ENCODE data around the gene TNFRSF19.

TNFRSF19 gene

DNA sequence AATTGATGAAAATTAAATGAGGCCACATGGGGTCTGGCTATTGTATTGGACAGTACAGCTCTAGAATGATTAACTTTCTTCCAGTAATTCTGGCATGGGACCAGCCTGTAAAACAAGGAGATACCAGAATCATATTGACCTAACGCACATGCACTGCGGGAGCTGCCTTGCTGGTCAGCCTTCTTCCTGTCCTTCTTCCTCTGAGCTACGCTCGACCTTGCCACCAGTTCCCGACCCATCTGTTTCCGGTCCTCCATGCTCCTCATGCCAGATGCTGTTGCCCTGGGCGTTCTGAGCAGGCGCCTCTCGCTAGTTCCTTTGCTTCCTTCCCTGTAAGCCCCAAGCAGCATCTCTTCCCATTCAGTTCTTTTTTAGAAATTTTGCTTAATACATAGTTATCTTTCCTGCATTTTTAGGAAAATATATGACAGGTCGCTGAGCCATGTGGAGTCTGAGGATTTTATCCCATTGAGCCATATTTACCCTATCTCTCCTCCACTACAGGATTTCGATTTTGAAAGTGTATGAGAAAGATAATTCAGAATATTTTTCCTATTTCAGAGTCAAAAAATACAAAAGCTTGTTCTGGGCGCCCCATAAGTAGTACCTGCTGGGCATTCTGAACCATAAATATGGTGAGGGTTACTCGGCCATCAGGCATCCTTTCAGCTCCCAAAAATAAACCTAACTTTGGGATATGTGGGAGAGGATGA, 38.6 kb downstream of the TNFRSF19 start:
- DNase-seq (ENCODE audit: extremely low read depth, insufficient read length), result no peak
- H3K4me3 ChIP-seq (replicated peaks; ENCODE audit: low read depth, low read length), result no peak overlapping the region

DNA sequence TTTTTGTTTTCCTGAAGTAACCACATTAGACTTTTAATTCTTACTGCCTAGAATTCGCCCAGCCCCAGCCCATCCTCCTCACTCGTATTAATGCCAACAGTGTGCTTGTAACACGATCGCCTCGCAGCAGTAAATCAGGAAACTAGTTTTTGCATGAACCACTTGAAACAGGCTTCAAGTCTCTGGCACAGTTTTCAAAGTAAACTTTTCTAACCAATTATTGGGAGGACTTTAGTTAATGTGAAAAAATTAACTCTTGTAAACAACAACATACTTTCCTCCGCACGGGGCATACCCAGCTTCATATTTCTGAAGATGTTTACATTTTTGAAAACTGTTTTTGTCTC, 39.2 kb downstream of the TNFRSF19 start:
- TF ChIP-seq, protein P1, sequence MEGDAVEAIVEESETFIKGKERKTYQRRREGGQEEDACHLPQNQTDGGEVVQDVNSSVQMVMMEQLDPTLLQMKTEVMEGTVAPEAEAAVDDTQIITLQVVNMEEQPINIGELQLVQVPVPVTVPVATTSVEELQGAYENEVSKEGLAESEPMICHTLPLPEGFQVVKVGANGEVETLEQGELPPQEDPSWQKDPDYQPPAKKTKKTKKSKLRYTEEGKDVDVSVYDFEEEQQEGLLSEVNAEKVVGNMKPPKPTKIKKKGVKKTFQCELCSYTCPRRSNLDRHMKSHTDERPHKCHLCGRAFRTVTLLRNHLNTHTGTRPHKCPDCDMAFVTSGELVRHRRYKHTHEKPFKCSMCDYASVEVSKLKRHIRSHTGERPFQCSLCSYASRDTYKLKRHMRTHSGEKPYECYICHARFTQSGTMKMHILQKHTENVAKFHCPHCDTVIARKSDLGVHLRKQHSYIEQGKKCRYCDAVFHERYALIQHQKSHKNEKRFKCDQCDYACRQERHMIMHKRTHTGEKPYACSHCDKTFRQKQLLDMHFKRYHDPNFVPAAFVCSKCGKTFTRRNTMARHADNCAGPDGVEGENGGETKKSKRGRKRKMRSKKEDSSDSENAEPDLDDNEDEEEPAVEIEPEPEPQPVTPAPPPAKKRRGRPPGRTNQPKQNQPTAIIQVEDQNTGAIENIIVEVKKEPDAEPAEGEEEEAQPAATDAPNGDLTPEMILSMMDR (IDR thresholded peaks at IDR 0.05; ENCODE audit: insufficient read depth, low read length, poor library complexity, severe bottlenecking), result no peak
- 0 out of 2 replicates have a peak, but pooled peaks cover 2% of the 10 kb centered on the region for H3K36me3 ChIP-seq (ENCODE audit: control insufficient read depth, insufficient read depth, low read length)
- H3K4me3 ChIP-seq (replicated peaks; ENCODE audit: low read depth, low read length), result no peak overlapping the region; the same call in 1 of the 2 replicates
- no peak for DNase-seq (ENCODE audit: extremely low read depth, insufficient read length)
- no peaks in the 10 kb centered on the region for H3K27me3 ChIP-seq (replicated peaks; ENCODE audit: control insufficient read depth, insufficient read depth, low read length)

More for the DNA sequence above, 38.6 kb downstream of the TNFRSF19 start:
- Histone ChIP-seq H3K36me3 (ENCODE audit: control insufficient read depth, insufficient read depth, low read length) (0 out of 2 replicates have a peak, but pooled peaks cover 2% of the 10 kb centered on the region), H3K27me3 (replicated peaks; ENCODE audit: control insufficient read depth, insufficient read depth, low read length) (no peaks in the 10 kb centered on the region)
- TF ChIP-seq, protein P1 (IDR thresholded peaks at IDR 0.05; ENCODE audit: insufficient read depth, low read length, poor library complexity, severe bottlenecking), result no peak

DNA sequence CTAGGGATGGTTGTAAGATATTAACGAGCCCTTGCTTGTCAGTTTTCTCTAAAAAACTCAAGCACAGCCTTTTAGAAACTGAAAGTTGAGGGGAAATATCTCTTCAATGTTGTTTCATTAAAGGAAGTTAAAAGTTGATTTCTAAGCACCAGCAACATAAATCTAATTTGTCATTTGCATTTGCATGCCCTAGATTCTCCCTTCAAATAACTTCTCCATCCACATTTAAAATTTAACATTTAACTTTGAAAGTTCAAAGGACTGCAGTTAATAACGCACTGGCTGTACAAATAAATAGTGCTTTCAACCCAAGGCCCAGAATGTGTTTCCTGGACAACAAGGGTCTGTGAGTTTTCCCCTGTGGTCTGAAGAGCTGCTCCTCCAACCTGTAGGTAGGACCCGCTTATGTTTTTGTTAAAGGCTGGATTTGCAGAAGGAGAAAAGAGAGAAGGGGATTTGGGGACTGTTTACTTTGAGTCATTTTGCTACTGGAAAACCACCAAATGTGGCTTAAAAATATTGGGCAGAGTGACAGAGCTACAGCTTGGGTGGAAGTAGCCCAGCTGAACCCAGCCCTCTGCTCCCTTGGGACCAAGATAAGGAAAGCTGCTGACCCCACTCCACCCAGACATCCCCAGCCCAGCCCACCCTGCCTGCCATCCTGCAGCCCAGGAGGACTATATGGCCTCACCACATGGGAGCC, 39.8 kb downstream of the TNFRSF19 start:
- peak; percentile 36 for DNase-seq (ENCODE audit: extremely low read depth, insufficient read length)
- 0 out of 2 replicates have a peak, but pooled peaks cover 2% of the 10 kb centered on the region for H3K36me3 ChIP-seq (ENCODE audit: control insufficient read depth, insufficient read depth, low read length)
- H3K4me3 ChIP-seq (replicated peaks; ENCODE audit: low read depth, low read length), result no peak overlapping the region
- TF ChIP-seq, protein P1 (IDR thresholded peaks at IDR 0.05; ENCODE audit: insufficient read depth, low read length, poor library complexity, severe bottlenecking), result no peak
- no peaks in the 10 kb centered on the region for H3K27me3 ChIP-seq (replicated peaks; ENCODE audit: control insufficient read depth, insufficient read depth, low read length)

DNA sequence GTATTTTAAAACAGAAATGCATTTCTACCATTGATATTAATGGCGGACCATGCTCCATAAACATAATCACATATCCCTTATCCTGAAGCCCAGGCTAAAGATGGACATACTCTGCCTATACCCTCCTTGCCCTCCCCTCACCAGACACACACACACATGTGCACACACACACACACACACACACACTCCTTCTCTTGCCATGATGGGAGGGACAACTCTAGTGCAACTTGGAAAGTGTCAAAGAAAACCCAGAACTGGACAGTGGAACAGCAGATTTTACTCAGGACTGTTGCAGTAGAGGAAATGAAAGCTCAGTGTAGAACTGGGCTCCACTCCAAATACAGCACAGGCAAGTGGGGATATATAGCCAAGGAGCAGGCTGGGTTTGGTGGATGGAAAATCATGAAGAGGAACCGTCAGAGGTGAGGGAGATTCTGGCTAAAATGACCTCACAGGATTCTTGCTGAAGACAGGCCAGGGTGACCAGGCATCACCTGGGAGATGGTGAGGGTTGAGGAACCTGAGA, 40.8 kb downstream of the TNFRSF19 start:
- Histone ChIP-seq H3K36me3 (ENCODE audit: control insufficient read depth, insufficient read depth, low read length) (0 out of 2 replicates have a peak, but pooled peaks cover 2% of the 10 kb centered on the region), H3K4me3 (replicated peaks; ENCODE audit: low read depth, low read length) (no peak overlapping the region), H3K27me3 (replicated peaks; ENCODE audit: control insufficient read depth, insufficient read depth, low read length) (no peaks in the 10 kb centered on the region)
- TF ChIP-seq, protein P1 (IDR thresholded peaks at IDR 0.05; ENCODE audit: insufficient read depth, low read length, poor library complexity, severe bottlenecking), result no peak
- no peak for DNase-seq (ENCODE audit: extremely low read depth, insufficient read length)

DNA sequence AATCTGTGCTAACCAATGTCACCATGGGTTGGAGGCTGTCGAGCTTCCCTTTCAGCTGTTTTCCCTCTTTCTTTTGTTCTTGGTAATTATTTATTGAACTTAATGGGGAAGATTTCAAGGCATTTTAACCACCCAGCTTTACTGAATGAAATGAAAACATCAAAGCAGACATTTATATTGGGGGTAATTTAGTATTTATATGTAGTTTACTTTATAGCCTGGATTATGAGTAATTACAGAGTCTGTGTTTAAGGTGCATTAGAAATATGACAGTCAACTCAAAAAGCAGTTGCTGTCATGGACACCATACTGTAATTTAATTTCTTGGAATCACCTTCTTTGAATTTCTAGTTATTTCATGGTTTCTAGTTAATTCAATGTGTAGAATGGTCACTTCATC, 42.0 kb downstream of the TNFRSF19 start:
- DNase-seq (ENCODE audit: extremely low read depth, insufficient read length), result no peak
- H3K27me3 ChIP-seq (replicated peaks; ENCODE audit: control insufficient read depth, insufficient read depth, low read length), result no peaks in the 10 kb centered on the region
- peaks cover 5% of the 10 kb centered on the region; the same call in 1 of the 2 replicates for H3K36me3 ChIP-seq (ENCODE audit: control insufficient read depth, insufficient read depth, low read length)
- TF ChIP-seq, protein P1 (IDR thresholded peaks at IDR 0.05; ENCODE audit: insufficient read depth, low read length, poor library complexity, severe bottlenecking), result no peak
- no peak overlapping the region for H3K4me3 ChIP-seq (replicated peaks; ENCODE audit: low read depth, low read length)

Data from GM06990 (cell line).